ENCODE measurements around the gene ARRDC3. TPM values are rescaled to one million over a fixed set of nuclear protein-coding genes. Genes with fewer than 3 reads are reported as not detected.
"Not testable (repeated sequence)": the region's sequence is repeated elsewhere in the genome, so short reads cannot be mapped to it uniquely, and the experiment has no call there.

The ARRDC3 gene
- total RNA-seq, 2 donors from 2014 or later = 8.6 to 29.3 TPM

DNA sequence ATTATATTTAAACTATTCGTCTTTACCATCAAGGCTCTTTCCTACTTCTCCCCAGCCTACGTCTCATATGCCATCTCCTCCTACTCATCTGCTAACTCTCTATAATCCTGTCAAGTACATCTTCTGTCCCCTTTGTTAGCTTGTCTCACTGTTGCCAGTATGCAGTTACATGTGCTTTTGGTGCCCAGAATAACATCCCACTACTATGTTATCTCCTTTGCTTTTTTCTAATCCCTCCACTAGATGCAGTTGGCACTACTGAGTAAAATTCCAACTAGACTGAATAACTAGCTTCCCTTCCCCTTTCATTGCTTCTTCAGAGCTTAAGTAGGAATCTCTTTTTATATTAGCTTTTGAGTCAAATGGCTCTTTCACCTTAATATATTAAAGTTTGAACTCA, 3.0 kb upstream of the ARRDC3 start:
- ATAC-seq (no peak), DNase-seq (no peak)
- H3K9me3 ChIP-seq = no peaks in the 10 kb centered on the region
- 72 to 74% methylated on average over 2 of the region's 2 CpGs for WGBS, 2 donors
- no peak overlapping the region for H3K27ac ChIP-seq
- no peaks in the 10 kb centered on the region for H3K36me3 ChIP-seq (replicated peaks in 1 of 2; ENCODE audit: insufficient read depth in 1 of 2, low read depth in 2 of 2)
- intact Hi-C loops (cut with DNase I) = loop anchor here (5.0 kb wide), 1 partner anchor 164 kb away; no protein-coding TSS in a partner anchor
- no peak overlapping the region for H3K4me3 ChIP-seq
- H3K4me1 ChIP-seq = peaks cover 10% of the 10 kb centered on the region
- TF ChIP-seq POLR2A (IDR thresholded peaks at IDR 0.05) = no peak
- TF ChIP-seq CTCF (IDR thresholded peaks at IDR 0.05) = no peak
- no peaks in the 10 kb centered on the region for H3K27me3 ChIP-seq

- H3K4me1 ChIP-seq = peaks cover 10% of the 10 kb centered on the region
- not testable (repeated sequence) for H3K27me3 ChIP-seq; H3K27ac ChIP-seq; H3K36me3 ChIP-seq (replicated peaks in 1 of 2; ENCODE audit: insufficient read depth in 1 of 2, low read depth in 2 of 2); H3K9me3 ChIP-seq; ATAC-seq; DNase-seq; H3K4me3 ChIP-seq
- WGBS, 2 donors = 69 to 72% methylated on average over 11 of the region's 11 CpGs
- intact Hi-C loops (cut with DNase I) = loop anchor here (5.0 kb wide), 1 partner anchor 163 kb away; no protein-coding TSS in a partner anchor
Measured at GRCh38 chr5:91385596-91385995, 2.5 kb upstream of the ARRDC3 start.

- Histone ChIP-seq H3K27ac (peak overlapping the region; percentile 95 to 100 (median 98)), H3K36me3 (replicated peaks in 1 of 2; ENCODE audit: insufficient read depth in 1 of 2, low read depth in 2 of 2) (no peaks in the 10 kb centered on the region), H3K4me1 (peaks cover 10% of the 10 kb centered on the region), H3K4me3 (no peak overlapping the region), H3K27me3 (no peaks in the 10 kb centered on the region), H3K9me3 (no peaks in the 10 kb centered on the region)
- TF ChIP-seq POLR2A (IDR thresholded peaks at IDR 0.05) = no peak
- TF ChIP-seq CTCF (IDR thresholded peaks at IDR 0.05) = peak; percentile 91 to 100 (median 100)
- 3 to 6% methylated on average over 6 of the region's 6 CpGs for WGBS, 2 donors
- intact Hi-C loops (cut with DNase I) = loop anchor here (5.0 kb wide), 1 partner anchor 163 kb away; no protein-coding TSS in a partner anchor
- DNase-seq (peak; percentile 53 to 85 (median 64)), ATAC-seq (peak; percentile 22)
Measured at GRCh38 chr5:91384671-91385430, 1.7 kb upstream of the ARRDC3 start.

DNA sequence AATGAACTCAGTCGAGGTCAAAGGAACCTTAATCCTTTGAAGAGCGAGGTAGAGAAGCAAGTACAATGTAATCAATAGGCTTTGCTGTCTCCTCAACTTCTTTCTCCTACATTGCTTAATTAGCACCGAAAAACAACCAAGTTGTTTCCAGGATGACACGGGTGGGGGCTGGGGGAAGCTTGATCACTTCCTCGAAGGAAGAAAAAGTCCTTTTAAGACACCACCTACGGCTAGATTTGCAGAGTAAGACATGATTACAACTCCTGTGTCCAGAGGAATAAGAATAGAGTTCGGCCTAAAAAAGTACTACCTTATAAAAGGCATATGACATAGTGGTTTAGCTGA, 811 bp upstream of the ARRDC3 start:
- TF ChIP-seq POLR2A (IDR thresholded peaks at IDR 0.05) (no peak), CTCF (IDR thresholded peaks at IDR 0.05) (no peak)
- Histone ChIP-seq H3K27me3 (no peaks in the 10 kb centered on the region), H3K4me3 (peak overlapping the region; percentile 5 to 62), H3K4me1 (peaks cover 11% of the 10 kb centered on the region), H3K36me3 (replicated peaks in 1 of 2; ENCODE audit: insufficient read depth in 1 of 2, low read depth in 2 of 2) (no peaks in the 10 kb centered on the region), H3K9me3 (no peaks in the 10 kb centered on the region), H3K27ac (peak overlapping the region; percentile 95 to 100 (median 98))
- intact Hi-C loops (cut with DNase I) = no loop called here
- 1% methylated on average over 7 of the region's 7 CpGs for WGBS, 2 donors
- ATAC-seq = no peak
- peak in 3 of 4 donors; percentile 25 to 36 (median 26) for DNase-seq

- Histone ChIP-seq H3K27me3 (no peaks in the 10 kb centered on the region), H3K4me3 (peak overlapping the region; percentile 42 to 62), H3K9me3 (no peaks in the 10 kb centered on the region), H3K36me3 (replicated peaks in 1 of 2; ENCODE audit: insufficient read depth in 1 of 2, low read depth in 2 of 2) (no peaks in the 10 kb centered on the region), H3K27ac (peak overlapping the region; percentile 95 to 100 (median 98)), H3K4me1 (peaks cover 23% of the 10 kb centered on the region)
- WGBS, 2 donors = 1% methylated on average over 14 of the region's 14 CpGs
- DNase-seq = peak; percentile 40 to 63 (median 52)
- TF ChIP-seq POLR2A (IDR thresholded peaks at IDR 0.05) = no peak
- TF ChIP-seq CTCF (IDR thresholded peaks at IDR 0.05) = no peak
- no peak for ATAC-seq
- intact Hi-C loops (cut with DNase I) = no loop called here
Measured at GRCh38 chr5:91382530-91383026, 539 bp downstream of the ARRDC3 start.
